Fibroblast of mammary gland (primary cell): ENCODE measurements around the gene CARD19.
A peak's percentile ranks its signal among the peaks of the same experiment; 100 is the strongest.

ENCODE experiments used
- DNase-seq: peaks from one replicate; pipeline ENCODE4 v3.0.0-alpha.2; 2010; ENCODE audit warnings: low read depth
- H3K4me3 ChIP-seq: 2 replicates; pipeline ENCODE4 v1.5.1; 2011; ENCODE audit warnings: low read depth, mild to moderate bottlenecking, low read length, moderate library complexity; ENCODE audit not compliant: control insufficient read depth
- CTCF ChIP-seq: conservative IDR thresholded peaks from 2 replicates; pipeline ENCODE4 v1.5.1; 2011; ENCODE audit warnings: low read depth, low read length, inconsistent platforms; ENCODE audit not compliant: control insufficient read depth, insufficient read depth

CARD19 gene

GRCh38 chr9:93129691-93130500 is 33.9 kb downstream of the CARD19 start:
- H3K4me3 ChIP-seq = no peak overlapping the region
- no peak for DNase-seq
- no peak for TF ChIP-seq CTCF

GRCh38 chr9:93130861-93131481 is 35.0 kb downstream of the CARD19 start:
- DNase-seq = no peak
- H3K4me3 ChIP-seq = no peak overlapping the region
- TF ChIP-seq CTCF = no peak

- no peak overlapping the region for H3K4me3 ChIP-seq
- no peak for DNase-seq
- no peak for TF ChIP-seq CTCF
Observed at GRCh38 chr9:93131599-93132286, 35.7 kb downstream of the CARD19 start.

GRCh38 chr9:93132287-93132927 is 36.4 kb downstream of the CARD19 start:
- no peak for TF ChIP-seq CTCF
- DNase-seq = peak; percentile 52
- no peak overlapping the region for H3K4me3 ChIP-seq

- no peak for TF ChIP-seq CTCF
- DNase-seq = no peak
- peak overlapping the region; percentile 57 for H3K4me3 ChIP-seq
Observed at GRCh38 chr9:93132946-93133680, 37.1 kb downstream of the CARD19 start.

- H3K4me3 ChIP-seq = peak overlapping the region; percentile 57
- DNase-seq = peak; percentile 81
- TF ChIP-seq CTCF = no peak
Observed at GRCh38 chr9:93133681-93134014, 37.6 kb downstream of the CARD19 start.
